GM12878 (cell line): ENCODE results near the gene SRSF7. TPM values are rescaled to one million over a fixed set of nuclear protein-coding genes. Genes with fewer than 3 reads are reported as not detected.

Experiments
- ATAC-seq: fragments of 200-7000 bp; cut with Tn5 transposase; 3 replicates; pipeline ENCODE4 v1.9.1; 2020; ENCODE audit warnings: mild to moderate bottlenecking, moderate library complexity
- BruUV-seq: library from RNA; stranded (reverse); fragments of 400-500 nt; replicated peaks from 2 replicates; lab custom pipeline; 2021; lab: Mats Ljungman, UMichigan
- CTCF ChIA-PET: fragments of 300-600 bp; sonication (Branson Sonifier 250); formaldehyde crosslinking; extraction: SDS; loops from one replicate; lab custom pipeline; 2021; ENCODE audit warnings: inconsistent platforms; lab: Yijun Ruan, JAX
- POLR2A ChIA-PET: fragments of 350-600 bp; formaldehyde crosslinking; extraction: SDS; loops from one replicate; lab custom pipeline; 2021; ENCODE audit warnings: inconsistent platforms; lab: Charles Lee
- RAD21 ChIA-PET: fragments of 300-600 bp; sonication (Branson Sonifier 250); formaldehyde crosslinking; loops from one replicate; lab custom pipeline; 2023; ENCODE audit warnings: antibody characterized with exemption; ENCODE audit not compliant: unreplicated experiment; lab: Charles Lee
- SMC1A ChIA-PET: fragments of 300-600 bp; sonication (Branson Sonifier 250); formaldehyde crosslinking; loops from one replicate; lab custom pipeline; 2023; ENCODE audit not compliant: unreplicated experiment, uncharacterized antibody; lab: Charles Lee
- DNase-seq: peaks from one replicate; pipeline ENCODE4 v3.0.0-alpha.2; 2011; ENCODE audit warnings: low read depth, low spot score
- FAIRE-seq: peaks from 3 replicates; lab custom pipeline; 2011; peaks lifted over from hg19 to GRCh38; lab: Jason Lieb, UNC
- H2AFZ ChIP-seq: 2 replicates; pipeline ENCODE4 v1.6.0; 2011; ENCODE audit warnings: low read depth, low read length, control low read depth; ENCODE audit not compliant: control insufficient read depth
- H3K27ac ChIP-seq: 2 replicates; pipeline ENCODE4 v1.5.1; 2011; ENCODE audit warnings: control low read depth; ENCODE audit not compliant: control insufficient read depth, insufficient read depth
- H3K27me3 ChIP-seq, 2 experiments: replicated peaks in 1 of 2; 2 replicates each; pipeline versions ENCODE4 v1.6.0 to v1.6.1; 2011; ENCODE audit warnings: low read length in 1 of 2; ENCODE audit not compliant: control insufficient read depth in 2 of 2, insufficient read depth in 2 of 2
- H3K36me3 ChIP-seq, 2 experiments: 2 replicates each; pipeline ENCODE4 v1.5.1; 2011; ENCODE audit warnings: low read length in 1 of 2; ENCODE audit not compliant: control insufficient read depth in 2 of 2, insufficient read depth in 2 of 2
- H3K4me1 ChIP-seq: 2 replicates; pipeline ENCODE4 v1.6.1; 2011; ENCODE audit warnings: mild to moderate bottlenecking, low read length, moderate library complexity, mixed read lengths; ENCODE audit not compliant: control insufficient read depth, insufficient read depth
- H3K4me2 ChIP-seq: 2 replicates; pipeline ENCODE4 v1.6.0; 2011; ENCODE audit warnings: control low read depth; ENCODE audit not compliant: control insufficient read depth, insufficient read depth
- H3K4me3 ChIP-seq: fragments of 200-600 bp; sonication (generic); 2 replicates; pipeline ENCODE4 v1.5.1; 2016
- H3K79me2 ChIP-seq: 2 replicates; pipeline ENCODE4 v1.6.0; 2011; ENCODE audit warnings: low read length; ENCODE audit not compliant: control insufficient read depth, insufficient read depth
- H3K9ac ChIP-seq: 2 replicates; pipeline ENCODE4 v1.8.0; 2011; ENCODE audit warnings: low read length, control low read depth, mixed read lengths; ENCODE audit not compliant: control insufficient read depth, insufficient read depth
- H3K9me3 ChIP-seq: replicated peaks from 3 replicates; pipeline ENCODE4 v1.5.1; 2011; ENCODE audit warnings: mild to moderate bottlenecking, low read length; ENCODE audit not compliant: control insufficient read depth, insufficient read depth
- H4K20me1 ChIP-seq: 2 replicates; pipeline ENCODE4 v1.6.0; 2011; ENCODE audit not compliant: control insufficient read depth, insufficient read depth
- ATF7 ChIP-seq: fragments of 450-650 bp; IDR thresholded peaks from 2 replicates; pipeline ENCODE4 v1.6.1; 2016; ENCODE audit warnings: low read depth, mild to moderate bottlenecking
- BACH1 ChIP-seq: fragments of 450-650 bp; IDR thresholded peaks from 2 replicates; pipeline ENCODE4 v1.6.1; 2017; ENCODE audit warnings: mild to moderate bottlenecking, borderline replicate concordance
- BHLHE40 ChIP-seq, 2 experiments: fragments of 450-650 bp in 1 of 2; IDR thresholded peaks; 2 replicates each; pipeline ENCODE4 v1.6.1; 2011 to 2017; ENCODE audit warnings: low read depth in 2 of 2, borderline replicate concordance in 1 of 2, improper control_type of control experiment in 1 of 2, low read length in 1 of 2, mild to moderate bottlenecking in 1 of 2
- CHD1 ChIP-seq: IDR thresholded peaks from 2 replicates; pipeline ENCODE4 v1.6.1; 2012; ENCODE audit warnings: low read depth, low read length, improper control_type of control experiment
- CHD4 ChIP-seq: fragments of 200-600 bp; sonication (generic); IDR thresholded peaks from 2 replicates; pipeline ENCODE4 v1.6.1; 2016; ENCODE audit warnings: mild to moderate bottlenecking
- RUNX3 ChIP-seq: IDR thresholded peaks from 2 replicates; pipeline ENCODE4 v1.6.1; 2012; ENCODE audit warnings: low read length, inconsistent platforms
- TCF12 ChIP-seq: IDR thresholded peaks from 2 replicates; pipeline ENCODE4 v1.6.1; 2011; ENCODE audit warnings: low read depth, mild to moderate bottlenecking, low read length
- WGBS: methylation state at CpG from one replicate; pipeline ENCODE4 v1.1.6; 2016; ENCODE audit warnings: low lambda C conversion rate; ENCODE audit not compliant: insufficient replicate concordance, insufficient coverage; ENCODE audit errors: missing lambda C conversion rate; 5-methylcytosine and 5-hydroxymethylcytosine counted together
- in situ Hi-C: fragments of 300-500 bp; cut with MboI; formaldehyde crosslinking; loops from 9 replicates; pipeline ENCODE4 v1.14.3; 2018; ENCODE audit warnings: mixed read lengths
- intact Hi-C: fragments of 100-400 bp; cut with micrococcal nuclease; formaldehyde crosslinking; loops from one replicate; pipeline ENCODE4 v1.14.2; 2022; ENCODE audit not compliant: unreplicated experiment
- polyA plus RNA-seq, 11 experiments: library from polyadenylated mRNA; depleted of rRNA in 4 of 11; unstranded in 6 of 11; stranded (reverse) in 5 of 11; fragments of >200 nt; fragmentation: Nextera tagmentation in 4 of 11; fragmentation: Illumina TruSeq in 1 of 11; extraction: Ambion mirVana in 4 of 11; extraction: Trizol in 1 of 11; gene quantifications; 1 replicate in 1 of 11; 2 replicates in 10 of 11; pipeline versions ENCODE4 v1.2.1 to v1.2.3, GENCODE V29; 2011 to 2016; ENCODE audit warnings: inconsistent platforms in 2 of 11, missing spikeins in 2 of 11, low read depth in 1 of 11
- total RNA-seq, 4 experiments: library from RNA; depleted of rRNA in 3 of 4; stranded (reverse); fragments of >200 nt in 3 of 4; fragmentation: Illumina TruSeq in 1 of 4; extraction: Trizol in 1 of 4; gene quantifications; 2 replicates each; pipeline versions ENCODE4 v1.2.1 to v1.2.3, GENCODE V29; 2013 to 2021
- TF ChIP-seq, protein P1 (sequence below): IDR thresholded peaks from 2 replicates; pipeline ENCODE4 v1.6.1; 2012; ENCODE audit warnings: low read depth, low read length, improper control_type of control experiment
- TF ChIP-seq, protein P2 (sequence below): fragments of 450-650 bp; IDR thresholded peaks from 2 replicates; pipeline ENCODE4 v1.6.1; 2017; ENCODE audit warnings: mild to moderate bottlenecking, moderate library complexity

Gene SRSF7
- total and polyA plus RNA-seq, 10 of the 15 experiments (the other 5 are each of a cell fraction or from before 2014, with no cell fraction given), result 205 to 785 (median 408) TPM

DNA sequence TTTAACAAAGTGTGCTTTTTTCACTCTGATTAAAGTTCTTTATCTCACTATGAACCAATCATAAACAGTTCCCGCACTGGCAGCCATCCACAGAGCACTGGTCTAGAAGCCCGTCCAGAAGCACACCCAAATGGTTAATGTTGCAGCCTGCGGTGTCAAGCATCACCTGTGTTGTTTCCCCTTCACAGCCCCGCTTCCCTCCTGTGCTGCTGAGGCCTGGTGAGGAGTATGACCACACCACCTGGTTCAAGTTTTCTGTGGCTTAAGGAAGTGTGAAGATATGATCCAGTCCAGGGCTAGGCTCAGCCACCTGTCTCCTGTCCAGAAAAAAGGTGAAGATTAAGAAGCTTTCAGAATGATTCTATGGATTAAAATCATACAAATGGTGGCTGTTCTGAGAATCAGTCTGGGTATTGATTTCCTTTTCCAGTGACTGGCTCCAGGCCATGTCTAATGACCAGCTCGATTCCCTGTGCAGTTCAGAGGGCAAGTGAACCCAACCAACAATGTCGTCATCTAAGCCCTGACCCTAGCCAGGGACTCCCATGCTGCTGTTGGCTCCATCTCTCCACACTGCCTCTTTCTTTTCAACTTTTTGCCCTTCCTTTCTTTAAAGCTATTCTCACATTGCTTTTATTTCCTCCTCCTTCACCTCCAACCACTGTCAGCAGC lies 17.7 kb downstream of the SRSF7 start:
- in situ Hi-C loops, result loop anchor here (5.0 kb wide), 1 partner anchor 151 kb away; no protein-coding TSS in a partner anchor
- Histone ChIP-seq H3K36me3 (peaks cover 4 to 8% of the 10 kb centered on the region in 2 experiments; a peak in 3 of 4 replicates), H2AFZ (no peak overlapping the region), H3K9me3 (no peaks in the 10 kb centered on the region), H4K20me1 (no peaks in the 10 kb centered on the region), H3K4me2 (no peak overlapping the region), H3K4me3 (no peak overlapping the region), H3K9ac (no peak overlapping the region), H3K79me2 (no peaks in the 10 kb centered on the region), H3K27ac (no peak overlapping the region), H3K27me3 (no peaks in the 10 kb centered on the region), H3K4me1 (no peaks in the 10 kb centered on the region)
- intact Hi-C loops, result no loop called here
- DNase-seq (no peak), FAIRE-seq (no peak), ATAC-seq (no peak; the same call in 2 of the 3 replicates)
- TF ChIP-seq ATF7, result no peak
- TF ChIP-seq CHD1, result no peak
- TF ChIP-seq RUNX3, result no peak
- TF ChIP-seq, protein P1, sequence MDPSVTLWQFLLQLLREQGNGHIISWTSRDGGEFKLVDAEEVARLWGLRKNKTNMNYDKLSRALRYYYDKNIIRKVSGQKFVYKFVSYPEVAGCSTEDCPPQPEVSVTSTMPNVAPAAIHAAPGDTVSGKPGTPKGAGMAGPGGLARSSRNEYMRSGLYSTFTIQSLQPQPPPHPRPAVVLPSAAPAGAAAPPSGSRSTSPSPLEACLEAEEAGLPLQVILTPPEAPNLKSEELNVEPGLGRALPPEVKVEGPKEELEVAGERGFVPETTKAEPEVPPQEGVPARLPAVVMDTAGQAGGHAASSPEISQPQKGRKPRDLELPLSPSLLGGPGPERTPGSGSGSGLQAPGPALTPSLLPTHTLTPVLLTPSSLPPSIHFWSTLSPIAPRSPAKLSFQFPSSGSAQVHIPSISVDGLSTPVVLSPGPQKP, result no peak
- no peak for TF ChIP-seq BHLHE40 (IDR thresholded peaks at IDR 0.05; ENCODE audit: borderline replicate concordance in 1 of 2, low read depth in 2 of 2, low read length in 1 of 2)
- TF ChIP-seq BACH1, result no peak
- no peak for TF ChIP-seq TCF12
- TF ChIP-seq, protein P2, sequence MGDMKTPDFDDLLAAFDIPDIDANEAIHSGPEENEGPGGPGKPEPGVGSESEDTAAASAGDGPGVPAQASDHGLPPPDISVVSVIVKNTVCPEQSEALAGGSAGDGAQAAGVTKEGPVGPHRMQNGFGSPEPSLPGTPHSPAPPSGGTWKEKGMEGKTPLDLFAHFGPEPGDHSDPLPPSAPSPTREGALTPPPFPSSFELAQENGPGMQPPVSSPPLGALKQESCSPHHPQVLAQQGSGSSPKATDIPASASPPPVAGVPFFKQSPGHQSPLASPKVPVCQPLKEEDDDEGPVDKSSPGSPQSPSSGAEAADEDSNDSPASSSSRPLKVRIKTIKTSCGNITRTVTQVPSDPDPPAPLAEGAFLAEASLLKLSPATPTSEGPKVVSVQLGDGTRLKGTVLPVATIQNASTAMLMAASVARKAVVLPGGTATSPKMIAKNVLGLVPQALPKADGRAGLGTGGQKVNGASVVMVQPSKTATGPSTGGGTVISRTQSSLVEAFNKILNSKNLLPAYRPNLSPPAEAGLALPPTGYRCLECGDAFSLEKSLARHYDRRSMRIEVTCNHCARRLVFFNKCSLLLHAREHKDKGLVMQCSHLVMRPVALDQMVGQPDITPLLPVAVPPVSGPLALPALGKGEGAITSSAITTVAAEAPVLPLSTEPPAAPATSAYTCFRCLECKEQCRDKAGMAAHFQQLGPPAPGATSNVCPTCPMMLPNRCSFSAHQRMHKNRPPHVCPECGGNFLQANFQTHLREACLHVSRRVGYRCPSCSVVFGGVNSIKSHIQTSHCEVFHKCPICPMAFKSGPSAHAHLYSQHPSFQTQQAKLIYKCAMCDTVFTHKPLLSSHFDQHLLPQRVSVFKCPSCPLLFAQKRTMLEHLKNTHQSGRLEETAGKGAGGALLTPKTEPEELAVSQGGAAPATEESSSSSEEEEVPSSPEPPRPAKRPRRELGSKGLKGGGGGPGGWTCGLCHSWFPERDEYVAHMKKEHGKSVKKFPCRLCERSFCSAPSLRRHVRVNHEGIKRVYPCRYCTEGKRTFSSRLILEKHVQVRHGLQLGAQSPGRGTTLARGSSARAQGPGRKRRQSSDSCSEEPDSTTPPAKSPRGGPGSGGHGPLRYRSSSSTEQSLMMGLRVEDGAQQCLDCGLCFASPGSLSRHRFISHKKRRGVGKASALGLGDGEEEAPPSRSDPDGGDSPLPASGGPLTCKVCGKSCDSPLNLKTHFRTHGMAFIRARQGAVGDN, result no peak
- TF ChIP-seq CHD4, result no peak
- SMC1A ChIA-PET, result interaction anchor here (1.2 to 3.6 kb wide), 6 partner anchors 8 to 197 kb away, joined by 4 to 16 read pairs (median 8); no protein-coding TSS in a partner anchor
- CTCF ChIA-PET, result interaction anchor here (0.7 to 18.7 kb wide), 5 partner anchors 9 to 197 kb away, joined by 3 to 370 read pairs (median 6); no protein-coding TSS in a partner anchor
- 87% methylated on average over 6 of the region's 6 CpGs for WGBS
- POLR2A ChIA-PET, result no interaction called here
- BruUV-seq, result no TSS peak
- RAD21 ChIA-PET, result interaction anchor here (1.0 to 2.1 kb wide), 2 partner anchors 8 to 152 kb away, joined by 3 to 7 read pairs; no protein-coding TSS in a partner anchor
